Endothelial cell of umbilical vein (primary cell): ENCODE measurements around the gene TBK1. TPM values are rescaled to one million over a fixed set of nuclear protein-coding genes. Genes with fewer than 3 reads are reported as not detected.

Source experiments
- BruUV-seq: library from RNA; stranded (reverse); fragments of 400-500 nt; replicated peaks from 2 replicates; lab custom pipeline; 2021; lab: Mats Ljungman, UMichigan
- CTCF ChIA-PET: fragments of 300-600, 350-600 bp; sonication (Branson Sonifier 250); formaldehyde crosslinking; loops from one replicate; lab custom pipeline; 2021; ENCODE audit warnings: antibody characterized with exemption, inconsistent platforms; lab: Charles Lee
- POLR2A ChIA-PET: fragments of 300-600, 350-600 bp; sonication (Branson Sonifier 250); formaldehyde crosslinking; loops from one replicate; lab custom pipeline; 2021; ENCODE audit warnings: antibody characterized with exemption, inconsistent platforms; lab: Charles Lee
- DNase-seq: peaks from one replicate; pipeline ENCODE4 v3.0.0-alpha.2; 2011; ENCODE audit warnings: low read depth, low spot score
- FAIRE-seq: peaks from 2 replicates; lab custom pipeline; 2011; peaks lifted over from hg19 to GRCh38; lab: Jason Lieb, UNC
- H2AFZ ChIP-seq: 2 replicates; pipeline ENCODE4 v1.6.0; 2012; ENCODE audit warnings: low read depth, low read length, control low read depth, inconsistent platforms
- H3K27ac ChIP-seq: 2 replicates; pipeline ENCODE4 v1.5.1; 2011; ENCODE audit warnings: low read depth, mild to moderate bottlenecking, control low read depth, low read length, moderate library complexity; ENCODE audit not compliant: insufficient read depth
- H3K27me3 ChIP-seq, 2 experiments: 2 replicates each; pipeline versions ENCODE4 v1.6.0 to v1.6.1; 2011; ENCODE audit warnings: low read length in 2 of 2, mixed read lengths in 1 of 2; ENCODE audit not compliant: control insufficient read depth in 2 of 2, insufficient read depth in 2 of 2
- H3K36me3 ChIP-seq, 2 experiments: 2 replicates in 1 of 2; 3 replicates in 1 of 2; pipeline ENCODE4 v1.5.1; 2011; ENCODE audit warnings: low read length in 2 of 2, mild to moderate bottlenecking in 1 of 2, moderate library complexity in 1 of 2; ENCODE audit not compliant: control insufficient read depth in 2 of 2, insufficient read depth in 2 of 2; ENCODE audit errors: extremely low read depth in 1 of 2
- H3K4me1 ChIP-seq: 3 replicates; pipeline ENCODE4 v1.5.1; 2011; ENCODE audit warnings: mild to moderate bottlenecking, low read length; ENCODE audit not compliant: control insufficient read depth, insufficient read depth; ENCODE audit errors: extremely low read depth
- H3K4me2 ChIP-seq: 2 replicates; pipeline ENCODE4 v1.6.1; 2011; ENCODE audit warnings: low read length, control low read depth, mixed read lengths; ENCODE audit not compliant: insufficient read depth
- H3K4me3 ChIP-seq, 3 experiments: fragments of 200-600 bp in 1 of 3; sonication (generic), shearing (Covaris generic) in 1 of 3; replicated peaks in 1 of 3; 2 replicates each; pipeline ENCODE4 v1.5.1; 2011 to 2016; ENCODE audit warnings: control low read depth in 3 of 3, low read length in 3 of 3, mild to moderate bottlenecking in 2 of 3, inconsistent platforms in 1 of 3, low read depth in 1 of 3, moderate library complexity in 1 of 3; ENCODE audit not compliant: insufficient read depth in 1 of 3
- H3K79me2 ChIP-seq: 2 replicates; pipeline ENCODE4 v1.6.0; 2012; ENCODE audit warnings: low read length, inconsistent platforms; ENCODE audit not compliant: control insufficient read depth, insufficient read depth
- H3K9ac ChIP-seq: replicated peaks from 2 replicates; pipeline ENCODE3; 2011; ENCODE audit warnings: low read length, control low read depth; ENCODE audit not compliant: insufficient read depth; ENCODE audit errors: extremely low read depth
- H3K9me1 ChIP-seq: replicated peaks from 3 replicates; pipeline ENCODE4 v1.6.0; 2011; ENCODE audit warnings: mild to moderate bottlenecking, low read length; ENCODE audit not compliant: control insufficient read depth, insufficient read depth; ENCODE audit errors: extremely low read depth
- H3K9me3 ChIP-seq: replicated peaks from 2 replicates; pipeline ENCODE4 v1.5.1; 2012; ENCODE audit warnings: low read length, inconsistent platforms; ENCODE audit not compliant: control insufficient read depth, insufficient read depth
- H4K20me1 ChIP-seq: replicated peaks from 2 replicates; pipeline ENCODE3; 2011; ENCODE audit warnings: mild to moderate bottlenecking, low read length; ENCODE audit not compliant: control insufficient read depth, insufficient read depth; ENCODE audit errors: extremely low read depth
- EZH2 ChIP-seq: IDR thresholded peaks from 2 replicates; pipeline ENCODE4 v1.6.1; 2012; ENCODE audit warnings: borderline replicate concordance, low read depth, mild to moderate bottlenecking, moderate library complexity, low read length, inconsistent platforms; ENCODE audit not compliant: severe bottlenecking
- GATA2 ChIP-seq: IDR thresholded peaks from 2 replicates; pipeline ENCODE4 v1.7.0; 2011; ENCODE audit warnings: low read depth, mild to moderate bottlenecking, moderate library complexity, mixed read lengths, low read length; ENCODE audit not compliant: insufficient read length, insufficient read depth
- MYC ChIP-seq: IDR thresholded peaks from one replicate; pipeline ENCODE4 v1.6.1; 2011; ENCODE audit warnings: mild to moderate bottlenecking, low read depth, low read length
- POLR2A ChIP-seq: IDR thresholded peaks from 2 replicates; pipeline ENCODE4 v1.6.1; 2012; ENCODE audit warnings: low read depth, mild to moderate bottlenecking, control low read depth, low read length
- dilution Hi-C: fragments of 300-500 bp; cut with MboI; formaldehyde crosslinking; loops from one replicate; pipeline ENCODE4 v1.15.0; 2019; ENCODE audit warnings: low sequenced_read_pairs; ENCODE audit not compliant: extremely low pct_ligation_motif_present
- intact Hi-C: fragments of 100-400 bp; cut with micrococcal nuclease; formaldehyde crosslinking; loops from one replicate; pipeline ENCODE4 v1.10.0; 2022
- polyA plus RNA-seq, 4 experiments: library from polyadenylated mRNA; depleted of rRNA in 3 of 4; stranded (reverse) in 3 of 4; unstranded in 1 of 4; fragments of >200 nt; gene quantifications; 2 replicates each; pipeline versions ENCODE4 v1.2.1 to v1.2.3, GENCODE V29; 2011 to 2012; ENCODE audit warnings: missing spikeins in 1 of 4
- total RNA-seq: library from RNA; stranded (reverse); gene quantifications from 2 replicates; pipeline ENCODE4 v1.2.3, GENCODE V29; 2021
- TF ChIP-seq, protein P1 (sequence below): IDR thresholded peaks from 2 replicates; pipeline ENCODE4 v1.6.1; 2011; ENCODE audit not compliant: insufficient read depth, insufficient read length
- TF ChIP-seq, protein P2 (sequence below), 2 donors: IDR thresholded peaks; 1 replicate in 1 of 2; 2 replicates in 1 of 2; pipeline ENCODE4 v1.5.1; 2011; ENCODE audit warnings: low read length in 2 of 2, mild to moderate bottlenecking in 2 of 2, moderate library complexity in 2 of 2, control low read depth in 1 of 2, inconsistent platforms in 1 of 2, low read depth in 1 of 2; ENCODE audit not compliant: insufficient read depth in 1 of 2; ENCODE audit errors: extremely low read depth in 1 of 2

TBK1 gene
- total and polyA plus RNA-seq, 2 donors (not counting 3 experiments of a cell fraction or from before 2014, with no cell fraction given), result 8.0 to 28.9 TPM

DNA sequence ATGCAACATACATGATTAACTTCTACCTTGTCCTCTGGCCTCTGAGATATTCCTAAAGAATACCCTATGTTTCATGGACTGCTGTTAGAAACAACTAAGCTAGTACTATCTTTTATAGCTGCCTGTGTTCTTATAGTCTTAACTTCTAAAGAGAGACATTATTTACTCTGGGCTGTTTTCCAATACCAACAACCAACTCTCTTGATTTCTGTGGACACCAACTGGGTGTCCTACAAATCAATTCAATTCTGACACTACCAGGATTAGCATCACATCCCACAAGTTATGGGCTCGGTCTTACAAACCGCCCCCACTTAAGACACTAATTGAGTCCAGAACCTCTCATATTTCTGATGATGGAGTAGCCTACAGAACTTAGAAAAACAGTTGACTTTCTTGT, 39.5 kb upstream of the TBK1 start:
- intact Hi-C loops (no loop called here), dilution Hi-C loops (no loop called here)
- no peaks in the 10 kb centered on the region for H3K9me3 ChIP-seq
- peaks cover 32% of the 10 kb centered on the region for H3K79me2 ChIP-seq
- H3K4me1 ChIP-seq, result no peaks in the 10 kb centered on the region
- H4K20me1 ChIP-seq, result no peaks in the 10 kb centered on the region
- FAIRE-seq, result no peak
- TF ChIP-seq GATA2 (no peak), MYC (no peak)
- H3K27ac ChIP-seq, result no peak overlapping the region
- no peak overlapping the region for H3K9ac ChIP-seq
- H2AFZ ChIP-seq, result no peak overlapping the region
- POLR2A ChIA-PET, result no interaction called here
- no peak overlapping the region for H3K4me3 ChIP-seq
- no TSS peak for BruUV-seq
- CTCF ChIA-PET, result no interaction called here
- H3K4me2 ChIP-seq, result no peak overlapping the region
- no peaks in the 10 kb centered on the region for H3K27me3 ChIP-seq
- H3K36me3 ChIP-seq, result peaks cover 18 to 28% of the 10 kb centered on the region in 2 experiments
- H3K9me1 ChIP-seq, result no peaks in the 10 kb centered on the region
- no peak for DNase-seq

DNA sequence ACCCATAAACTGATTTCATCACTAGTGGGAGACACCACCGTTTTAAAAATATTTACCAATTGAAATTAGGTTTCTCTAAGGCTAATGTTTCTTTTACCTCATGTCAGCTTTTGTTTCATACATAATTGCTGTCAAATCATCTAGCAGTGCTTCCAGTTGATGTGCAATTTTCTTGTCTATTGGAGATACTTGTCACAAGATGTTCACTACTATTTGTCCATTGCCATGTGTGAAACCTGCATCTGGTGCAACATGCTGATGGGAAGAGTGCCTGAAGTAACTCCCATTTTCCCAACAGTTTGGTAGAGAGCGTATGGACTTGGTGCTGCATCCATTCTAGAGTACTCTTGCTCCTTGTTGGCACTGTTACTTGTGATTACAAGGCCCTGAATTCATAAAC, 38.0 kb upstream of the TBK1 start:
- Histone ChIP-seq H3K79me2 (peaks cover 20% of the 10 kb centered on the region), H3K4me2 (no peak overlapping the region), H4K20me1 (no peaks in the 10 kb centered on the region), H3K9ac (no peak overlapping the region), H3K9me1 (no peaks in the 10 kb centered on the region), H3K4me3 (no peak overlapping the region), H3K27ac (no peak overlapping the region), H3K9me3 (no peaks in the 10 kb centered on the region), H2AFZ (no peak overlapping the region), H3K36me3 (peaks cover 18 to 36% of the 10 kb centered on the region in 2 experiments), H3K27me3 (no peaks in the 10 kb centered on the region), H3K4me1 (peaks cover 6% of the 10 kb centered on the region)
- no TSS peak for BruUV-seq
- DNase-seq (no peak), FAIRE-seq (no peak)
- ChIA-PET POLR2A (no interaction called here), CTCF (no interaction called here)
- TF ChIP-seq MYC, result no peak
- no peak for TF ChIP-seq GATA2
- no peak for TF ChIP-seq POLR2A
- TF ChIP-seq, protein P1, sequence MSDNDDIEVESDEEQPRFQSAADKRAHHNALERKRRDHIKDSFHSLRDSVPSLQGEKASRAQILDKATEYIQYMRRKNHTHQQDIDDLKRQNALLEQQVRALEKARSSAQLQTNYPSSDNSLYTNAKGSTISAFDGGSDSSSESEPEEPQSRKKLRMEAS, result no peak
- TF ChIP-seq, protein P2, sequence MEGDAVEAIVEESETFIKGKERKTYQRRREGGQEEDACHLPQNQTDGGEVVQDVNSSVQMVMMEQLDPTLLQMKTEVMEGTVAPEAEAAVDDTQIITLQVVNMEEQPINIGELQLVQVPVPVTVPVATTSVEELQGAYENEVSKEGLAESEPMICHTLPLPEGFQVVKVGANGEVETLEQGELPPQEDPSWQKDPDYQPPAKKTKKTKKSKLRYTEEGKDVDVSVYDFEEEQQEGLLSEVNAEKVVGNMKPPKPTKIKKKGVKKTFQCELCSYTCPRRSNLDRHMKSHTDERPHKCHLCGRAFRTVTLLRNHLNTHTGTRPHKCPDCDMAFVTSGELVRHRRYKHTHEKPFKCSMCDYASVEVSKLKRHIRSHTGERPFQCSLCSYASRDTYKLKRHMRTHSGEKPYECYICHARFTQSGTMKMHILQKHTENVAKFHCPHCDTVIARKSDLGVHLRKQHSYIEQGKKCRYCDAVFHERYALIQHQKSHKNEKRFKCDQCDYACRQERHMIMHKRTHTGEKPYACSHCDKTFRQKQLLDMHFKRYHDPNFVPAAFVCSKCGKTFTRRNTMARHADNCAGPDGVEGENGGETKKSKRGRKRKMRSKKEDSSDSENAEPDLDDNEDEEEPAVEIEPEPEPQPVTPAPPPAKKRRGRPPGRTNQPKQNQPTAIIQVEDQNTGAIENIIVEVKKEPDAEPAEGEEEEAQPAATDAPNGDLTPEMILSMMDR (IDR thresholded peaks at IDR 0.05; ENCODE audit: extremely low read depth in 1 of 2, insufficient read depth in 1 of 2, low read depth in 1 of 2, low read length in 2 of 2), result no peak
- TF ChIP-seq EZH2, result no peak
- intact Hi-C loops (no loop called here), dilution Hi-C loops (no loop called here)
